H54 (cell line): Measurements from ENCODE around the gene LCE1F.

Experiments used
- DNase-seq: peaks from one replicate; pipeline ENCODE4 v3.0.0; 2011; ENCODE audit warnings: low spot score, mixed read lengths; ENCODE audit not compliant: insufficient read length
- FAIRE-seq: peaks from 3 replicates; lab custom pipeline; 2011; peaks lifted over from hg19 to GRCh38; lab: Jason Lieb, UNC
- POLR2A ChIP-seq: IDR thresholded peaks from 2 replicates; pipeline ENCODE4 v1.6.1; 2011; ENCODE audit warnings: low read depth, mild to moderate bottlenecking, low read length

The LCE1F gene

GRCh38 chr1:152806576-152806975 is 31.6 kb downstream of the LCE1F start, which contains the start of gene LCE1C:
LCE1C (minus strand) TSS chr1:152806651; CDS start chr1:152805478, 1,173 bp downstream.
- FAIRE-seq (no peak), DNase-seq (no peak)
- no peak for TF ChIP-seq POLR2A

GRCh38 chr1:152811050-152811449 is 36.1 kb downstream of the LCE1F start:
- no peak for DNase-seq
- no peak for FAIRE-seq
- TF ChIP-seq POLR2A: no peak

GRCh38 chr1:152811671-152812070 is 36.7 kb downstream of the LCE1F start, which contains the start of gene LCE1B:
LCE1B (plus strand) TSS chr1:152811971; CDS start chr1:152812447, 476 bp downstream.
- no peak for FAIRE-seq
- DNase-seq: no peak
- no peak for TF ChIP-seq POLR2A

- no peak for FAIRE-seq
- DNase-seq: no peak
- no peak for TF ChIP-seq POLR2A
Measured at GRCh38 chr1:152817309-152817708, 42.4 kb downstream of the LCE1F start.

- no peak for FAIRE-seq
- TF ChIP-seq POLR2A: no peak
- DNase-seq: no peak
Measured at GRCh38 chr1:152823294-152823693, 48.4 kb downstream of the LCE1F start.

- DNase-seq (no peak), FAIRE-seq (no peak)
- no peak for TF ChIP-seq POLR2A
Measured at GRCh38 chr1:152824964-152825363, 50.0 kb downstream of the LCE1F start.
